SH-SY5Y (cell line): ENCODE data around the gene KCNJ18.

Experiments used
- GATA2 ChIP-seq: IDR thresholded peaks from 2 replicates; pipeline ENCODE4 v1.6.1; 2011; ENCODE audit warnings: mild to moderate bottlenecking, low read depth, low read length
- GATA3 ChIP-seq: IDR thresholded peaks from 2 replicates; pipeline ENCODE4 v1.6.1; 2011; ENCODE audit warnings: low read depth, mild to moderate bottlenecking, low read length, moderate library complexity

DNA sequence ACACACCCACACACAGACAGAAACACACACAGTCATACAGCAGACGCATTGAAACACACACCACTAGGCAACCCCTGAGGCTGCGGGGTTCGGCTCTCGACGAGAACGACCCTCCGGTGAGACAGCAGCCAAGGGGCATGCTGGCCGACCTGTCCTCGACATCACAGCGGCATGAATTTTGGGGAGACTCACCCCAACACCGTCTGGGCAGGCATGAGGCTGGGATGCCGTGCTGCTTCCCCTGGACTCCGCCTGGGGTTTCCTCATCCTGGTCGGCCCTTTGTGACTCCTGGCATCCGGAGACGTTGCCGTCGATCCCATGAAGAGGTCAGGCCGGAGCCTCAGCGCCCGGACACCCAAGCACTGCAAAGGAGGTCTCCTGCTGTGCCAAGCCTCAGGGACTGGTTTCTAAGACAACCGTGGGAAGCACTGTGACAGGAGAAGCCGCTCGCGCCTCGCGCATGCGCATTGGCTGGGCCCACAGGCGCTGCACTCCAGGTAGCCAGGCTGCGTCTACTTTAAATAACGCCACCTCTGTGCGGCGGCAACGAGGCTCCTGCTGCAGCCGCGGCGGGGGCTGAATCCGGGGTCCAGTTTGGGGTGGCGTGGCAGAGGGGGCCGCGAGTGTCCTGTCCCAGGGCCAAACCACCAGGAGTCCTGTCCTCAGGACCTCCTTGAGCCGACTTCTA, 13.8 kb upstream of the KCNJ18 start:
- no peak for TF ChIP-seq GATA2
- no peak for TF ChIP-seq GATA3
